HG03066 (cell line): Measurements from ENCODE around the gene PPP4R4.
"Not testable (repeated sequence)": the region's sequence is repeated elsewhere in the genome, so short reads cannot be mapped to it uniquely, and the experiment has no call there.

Experiments
- ATAC-seq: cut with Tn5 transposase; IDR thresholded peaks from one replicate; pipeline ENCODE4 v1.9.1; 2021; ENCODE audit warnings: low read depth; ENCODE audit not compliant: unreplicated experiment

The PPP4R4 gene

DNA sequence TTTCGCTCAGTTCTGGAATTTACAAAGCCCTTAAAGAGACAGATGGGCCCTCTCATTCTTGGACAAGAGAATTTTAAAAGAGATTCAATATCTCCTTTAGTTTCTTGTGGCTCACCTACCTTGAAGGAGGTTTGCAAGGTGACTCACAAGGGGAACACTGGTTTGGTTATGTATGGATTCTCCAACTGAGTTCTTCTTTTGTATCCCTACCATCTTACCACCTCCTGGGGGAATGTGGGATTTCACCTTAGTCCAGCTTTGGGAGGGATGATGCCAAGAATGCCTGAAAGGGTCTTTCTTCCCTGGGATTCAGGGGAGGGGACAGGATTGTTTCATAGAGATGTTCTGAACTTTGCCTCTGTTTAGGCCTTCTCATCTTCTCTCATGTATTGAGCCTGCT is 3.7 kb downstream of the PPP4R4 start:
- ATAC-seq, result no peak

DNA sequence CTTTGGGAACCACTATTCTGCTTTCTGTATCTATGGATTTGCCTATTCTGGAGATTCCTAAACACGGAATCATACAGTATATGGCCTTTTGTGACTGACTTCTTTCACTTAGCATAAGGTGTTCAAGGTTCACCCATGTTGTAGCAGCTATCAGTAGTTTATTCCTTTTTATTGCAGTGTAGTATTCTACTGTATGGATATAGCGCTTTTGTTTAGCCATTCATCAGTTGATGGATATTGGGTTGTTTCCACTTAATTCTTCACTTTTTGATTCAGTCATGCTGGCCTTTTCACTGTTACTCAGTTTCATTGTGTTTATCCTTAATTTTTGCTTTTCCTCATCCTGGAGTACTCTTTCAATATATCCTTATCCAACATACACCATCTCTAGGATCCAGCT is 5.1 kb downstream of the PPP4R4 start:
- ATAC-seq, result no peak

DNA sequence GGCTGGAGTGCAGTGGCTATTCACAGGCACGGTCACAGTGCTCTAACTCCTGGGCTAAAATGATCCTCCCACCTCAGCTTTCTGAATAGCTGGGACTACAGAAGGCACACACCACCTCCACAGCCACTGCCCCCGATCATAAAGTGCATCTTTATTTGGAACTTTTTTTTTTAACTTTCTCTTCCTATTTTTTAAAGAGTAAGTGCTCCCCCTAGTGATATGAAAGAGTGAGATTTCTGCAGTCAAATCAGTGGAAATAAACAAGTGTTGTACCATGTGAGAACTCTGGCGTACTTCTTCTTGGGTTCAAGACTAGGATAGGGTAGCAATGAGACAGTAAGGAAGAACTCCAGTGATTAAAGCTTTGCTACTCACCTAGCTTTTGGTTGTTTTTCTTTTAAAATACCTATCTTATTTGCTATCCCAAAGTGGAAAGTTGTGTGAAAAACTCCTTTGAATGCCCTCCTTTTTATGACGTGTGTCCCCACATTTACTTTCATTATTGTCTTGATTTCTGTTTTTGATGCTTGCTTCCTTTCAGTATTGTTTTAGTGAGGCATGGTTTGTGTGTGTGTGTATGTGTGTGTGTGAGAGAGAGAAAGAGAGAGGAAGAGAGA is 6.6 kb downstream of the PPP4R4 start:
- no peak for ATAC-seq

DNA sequence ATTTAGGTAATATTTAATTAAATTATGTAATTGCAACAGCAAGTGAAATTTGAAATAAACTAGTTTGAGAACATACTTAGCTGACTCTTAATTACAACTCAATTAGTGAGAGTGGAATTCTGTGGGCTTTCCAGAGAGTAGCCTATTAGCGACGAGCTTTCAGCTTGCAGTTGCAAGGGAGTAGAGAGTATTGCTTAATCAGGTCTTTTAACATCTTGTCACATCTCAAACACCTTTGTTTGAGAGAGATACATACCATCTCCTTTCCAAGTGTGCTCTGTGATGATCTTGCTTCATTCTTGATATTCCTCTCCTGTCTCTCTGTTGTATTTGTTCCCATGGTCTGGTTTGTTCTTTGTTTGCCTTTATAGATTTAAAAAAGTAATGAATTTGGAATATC is 7.7 kb downstream of the PPP4R4 start:
- ATAC-seq, result no peak

DNA sequence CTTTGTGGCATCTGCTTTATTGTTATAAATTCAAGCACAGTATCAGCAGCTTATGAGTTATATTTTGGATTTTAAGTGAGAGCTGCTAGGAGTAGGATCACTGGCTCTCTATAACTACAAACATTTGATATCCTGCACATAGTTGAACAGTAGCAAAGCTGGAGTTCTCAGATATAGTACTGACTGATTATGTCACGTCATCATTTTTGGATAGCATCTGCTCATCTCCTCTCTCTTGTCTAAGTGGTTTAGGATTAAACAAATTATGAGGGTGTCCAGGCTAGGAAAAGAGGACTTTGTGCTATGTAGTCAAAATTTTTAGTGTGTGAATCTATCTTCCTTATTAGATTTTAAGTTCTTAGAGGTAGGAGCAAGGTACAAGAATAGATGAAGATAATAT is 18.4 kb downstream of the PPP4R4 start:
- ATAC-seq, result no peak

DNA sequence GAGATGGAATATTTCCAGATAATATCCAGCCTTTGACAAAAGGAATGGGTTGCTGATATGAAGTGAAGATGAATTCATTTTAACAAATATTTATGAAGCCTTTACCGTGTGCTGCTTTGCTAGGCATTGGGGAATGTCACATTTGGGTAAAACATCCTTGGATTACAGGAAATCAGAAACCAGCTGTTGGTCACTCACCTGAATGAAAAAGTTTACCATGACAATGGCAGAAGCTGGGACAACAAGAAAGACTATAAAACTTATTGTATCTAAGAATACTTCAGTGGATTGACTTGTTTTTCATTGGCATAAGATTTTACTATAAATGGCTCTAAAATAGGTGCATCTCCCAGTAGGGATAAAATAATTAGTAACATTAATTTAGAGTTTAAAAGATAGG is 19.7 kb downstream of the PPP4R4 start:
- no peak for ATAC-seq

DNA sequence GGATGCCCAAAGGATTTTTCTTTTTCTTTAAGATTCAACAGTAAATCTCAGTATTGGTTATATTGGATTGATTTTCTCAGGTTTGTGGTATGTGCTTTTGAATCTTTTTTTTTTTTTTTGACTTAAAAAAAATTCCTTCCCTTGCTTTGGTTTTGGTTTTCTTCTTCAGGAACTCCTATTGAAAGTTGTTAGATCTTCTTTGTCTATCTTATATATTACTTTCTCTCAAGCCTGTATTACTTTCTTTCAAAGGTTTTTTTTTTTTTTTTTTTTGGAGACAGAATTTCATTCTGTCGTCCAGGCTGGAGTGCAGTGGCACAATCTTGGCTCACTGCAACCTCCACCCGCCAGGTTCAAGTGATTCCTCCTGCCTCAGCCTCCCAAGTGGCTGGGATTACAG is 21.9 kb downstream of the PPP4R4 start:
- ATAC-seq, result no peak

DNA sequence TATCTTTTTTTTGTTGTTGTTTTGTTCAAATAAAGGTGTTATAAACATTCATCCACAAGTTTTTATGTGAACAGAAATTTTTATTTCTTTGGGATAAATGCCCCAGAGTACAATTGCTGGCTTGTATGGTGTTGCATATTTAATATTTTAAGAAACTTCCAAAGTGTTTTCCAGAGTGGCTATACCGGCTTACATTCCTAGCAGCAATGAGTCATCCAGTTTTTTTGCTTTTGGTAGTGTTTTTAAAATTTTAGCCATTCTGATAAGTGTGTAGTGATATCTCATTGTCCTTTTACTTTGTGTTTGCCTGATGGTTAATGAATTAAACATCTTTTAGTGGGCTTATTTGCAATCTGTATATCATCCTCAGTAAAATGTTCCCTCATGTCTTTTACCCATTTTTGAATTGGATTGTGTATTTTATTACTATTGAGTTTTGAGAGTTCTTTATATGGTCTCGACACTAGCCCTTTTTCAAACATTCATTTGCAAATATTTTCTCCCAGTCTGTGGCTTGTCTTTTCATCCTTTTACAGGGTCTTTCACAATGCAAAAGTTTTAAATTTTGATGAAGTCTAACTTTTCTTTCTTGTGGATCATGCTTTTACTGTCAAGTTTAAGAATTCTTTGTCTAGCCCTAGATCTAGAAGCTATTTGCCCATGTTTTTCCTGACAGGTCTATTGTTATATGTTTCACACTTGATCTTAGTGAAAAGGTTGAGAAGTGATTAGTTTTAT is 29.5 kb downstream of the PPP4R4 start:
- no peak for ATAC-seq

DNA sequence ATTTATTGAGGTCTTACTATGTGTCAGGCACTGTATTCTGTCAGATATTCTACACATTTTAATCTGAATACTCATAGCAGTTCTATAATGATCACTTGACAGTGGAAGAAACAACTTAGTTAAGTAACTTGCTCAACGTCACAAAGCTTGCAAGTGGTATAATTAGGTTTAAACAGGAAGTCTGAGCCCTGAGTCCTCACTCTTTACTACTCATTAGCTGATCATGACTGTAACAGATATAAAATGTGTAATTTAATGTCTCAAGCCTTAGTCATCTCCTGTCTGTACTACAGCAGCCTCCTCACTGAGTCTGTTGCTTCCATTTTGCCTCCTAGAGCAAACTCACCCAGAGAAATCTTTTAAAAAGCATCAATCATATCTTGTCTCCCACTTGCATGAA is 38.9 kb downstream of the PPP4R4 start:
- no peak for ATAC-seq

DNA sequence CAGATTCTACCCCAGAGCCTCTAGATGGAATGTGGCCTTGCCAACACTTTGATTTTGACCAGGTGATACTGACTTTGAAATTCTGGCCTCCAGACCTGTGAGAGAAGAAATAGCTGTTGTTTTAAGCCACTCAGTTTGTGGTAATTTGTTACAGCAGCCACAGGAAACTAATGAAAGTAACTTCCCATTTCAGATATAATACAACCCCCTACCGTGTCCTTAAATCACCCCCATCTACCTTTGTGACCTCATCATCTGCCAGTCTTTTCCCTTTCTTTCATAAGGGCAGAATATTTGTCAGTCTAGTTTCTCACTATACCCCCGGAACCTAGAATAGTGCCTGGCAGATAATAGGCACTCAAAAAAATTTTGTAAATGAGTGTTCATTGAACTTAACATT is 39.6 kb downstream of the PPP4R4 start:
- no peak for ATAC-seq

DNA sequence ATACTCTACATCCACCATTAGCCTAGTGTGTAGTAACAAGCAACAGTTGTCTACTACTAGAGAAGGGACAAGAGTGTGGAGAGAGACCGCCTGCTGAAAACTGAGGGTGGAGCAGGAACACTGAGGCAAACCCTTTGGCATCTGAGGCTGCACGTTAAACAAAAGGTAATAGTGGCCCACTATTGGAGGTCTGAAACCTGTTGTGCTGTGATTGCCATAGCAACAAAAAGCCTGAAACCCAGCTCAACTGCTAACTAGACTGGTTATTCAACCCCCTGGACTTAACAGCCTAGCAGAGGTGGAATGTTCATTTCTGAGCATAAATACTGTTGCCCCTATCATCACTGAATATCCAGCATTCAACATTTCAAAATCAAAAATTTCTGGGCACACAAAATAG is 43.0 kb downstream of the PPP4R4 start:
- ATAC-seq, result no peak

DNA sequence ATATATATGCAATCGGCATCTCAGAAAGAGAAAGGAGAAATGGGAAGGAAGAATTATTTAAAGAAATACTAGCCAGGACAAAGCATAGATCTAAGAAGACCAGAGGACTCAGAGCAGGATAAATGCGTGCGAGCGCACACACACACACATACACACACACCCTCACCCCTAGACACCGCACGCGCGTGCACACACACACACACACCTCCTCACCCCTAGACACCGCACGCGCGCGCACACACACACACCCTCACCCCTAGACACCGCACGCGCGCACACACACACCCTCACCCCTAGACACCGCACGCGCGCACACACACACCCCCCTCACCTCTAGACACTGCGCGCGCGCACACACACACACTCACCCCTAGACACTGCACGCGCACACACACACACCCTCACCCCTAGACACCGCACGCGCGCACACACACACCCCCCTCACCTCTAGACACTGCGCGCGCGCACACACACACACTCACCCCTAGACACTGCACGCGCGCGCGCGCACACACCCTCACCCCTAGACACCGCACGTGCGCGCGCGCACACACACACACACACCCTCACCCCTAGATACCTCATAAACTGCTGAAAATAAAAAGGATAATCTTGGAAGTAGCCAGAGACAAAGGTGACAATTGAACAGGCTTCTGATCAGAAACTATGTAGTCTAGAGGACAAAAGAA is 44.2 kb downstream of the PPP4R4 start:
- not testable (repeated sequence) for ATAC-seq

DNA sequence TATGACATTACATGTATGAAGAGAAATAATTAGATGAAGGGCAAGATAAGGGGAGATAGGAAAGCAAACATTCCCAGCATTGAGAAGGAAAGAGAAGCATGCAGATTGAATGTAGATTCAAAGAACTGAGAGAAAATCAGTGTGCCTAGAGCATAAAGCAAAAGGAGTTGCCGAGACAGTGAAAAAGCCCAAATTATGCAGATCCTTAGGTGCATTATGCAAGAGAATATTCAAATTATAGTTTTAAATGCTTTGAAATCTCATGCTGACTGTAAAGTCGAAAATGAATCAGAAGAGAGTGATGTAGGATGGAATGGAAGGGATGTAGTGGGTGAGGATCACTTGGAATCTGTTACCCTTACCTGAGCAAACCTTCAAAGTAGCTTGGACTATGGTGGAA is 49.9 kb downstream of the PPP4R4 start:
- ATAC-seq, result no peak

DNA sequence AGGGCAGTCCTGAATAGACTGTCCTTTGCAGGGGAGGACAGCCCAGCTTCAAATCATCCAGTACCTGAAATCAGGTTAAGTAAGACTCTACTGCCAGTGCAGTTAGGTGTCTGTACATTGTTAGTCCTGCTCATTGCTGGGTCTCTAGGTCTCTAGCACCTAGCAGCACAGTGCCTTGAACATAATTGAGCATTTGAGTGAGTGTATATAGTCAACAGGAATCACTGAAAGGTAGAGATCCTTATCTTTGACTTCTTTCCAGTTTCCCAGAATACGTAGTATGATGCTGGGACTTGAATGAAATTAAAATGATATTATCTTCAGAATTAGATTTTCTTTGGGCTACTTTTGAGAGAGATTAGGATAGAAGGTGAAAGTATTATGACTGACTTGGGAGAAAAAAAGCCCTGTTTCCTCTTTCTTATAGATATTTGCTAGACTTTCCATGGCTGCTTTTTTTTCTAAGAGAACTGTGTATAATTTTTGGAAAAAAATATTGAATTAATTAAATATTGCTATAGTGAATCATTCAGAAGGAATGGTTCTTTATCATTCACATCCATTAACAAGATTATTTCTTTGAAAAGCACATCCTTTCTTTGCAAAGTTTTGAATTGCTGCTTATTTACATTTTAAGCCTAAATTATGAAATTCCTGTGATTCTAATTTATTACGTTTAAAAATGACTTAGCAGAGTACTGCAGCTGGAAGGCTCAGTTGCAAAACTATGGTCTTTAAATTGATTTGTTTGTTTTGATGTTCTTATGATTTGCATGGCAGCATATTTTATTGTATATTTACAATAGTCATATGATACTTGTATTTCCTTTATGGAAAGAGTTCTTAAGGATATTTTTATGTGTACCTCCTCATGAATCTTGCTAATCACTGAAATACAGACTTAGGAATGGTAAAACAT is 51.6 kb downstream of the PPP4R4 start:
- no peak for ATAC-seq

DNA sequence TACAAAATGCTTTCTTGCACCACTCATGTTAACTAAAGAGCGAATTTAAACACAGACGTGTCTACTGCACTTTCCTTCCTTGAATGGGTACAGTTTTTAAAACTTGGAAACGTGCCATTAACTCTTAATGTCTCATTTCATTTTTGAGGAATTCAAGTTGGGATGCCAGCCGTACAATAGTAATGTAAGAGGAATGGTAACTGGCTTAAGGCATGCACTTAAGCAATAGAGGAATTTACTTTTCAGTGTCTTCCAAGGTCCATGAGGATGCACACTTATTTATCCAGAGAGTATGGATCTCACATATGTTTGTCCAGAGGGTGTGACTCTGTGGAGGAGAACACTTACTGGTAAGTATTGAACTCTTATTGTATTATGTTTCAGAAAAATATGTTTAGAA is 52.9 kb downstream of the PPP4R4 start:
- ATAC-seq, result no peak

DNA sequence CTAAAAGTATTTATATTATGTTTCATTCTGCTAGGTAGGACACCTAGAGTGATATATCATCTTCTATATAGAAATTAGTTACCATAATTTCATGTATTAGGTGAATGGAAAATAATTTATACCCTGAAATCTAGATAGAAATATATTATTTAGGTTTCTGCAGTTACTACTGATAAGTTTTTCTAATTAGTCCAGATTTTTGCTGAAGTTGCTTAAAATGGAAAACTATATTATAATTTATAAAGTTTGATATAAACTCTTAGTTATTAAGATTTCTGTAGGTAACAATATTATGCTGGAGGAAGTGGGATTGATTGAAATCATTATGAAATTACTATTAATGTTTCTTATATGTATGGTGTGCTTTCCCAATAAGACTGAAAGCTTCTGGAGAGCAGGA is 62.9 kb downstream of the PPP4R4 start:
- ATAC-seq, result no peak

DNA sequence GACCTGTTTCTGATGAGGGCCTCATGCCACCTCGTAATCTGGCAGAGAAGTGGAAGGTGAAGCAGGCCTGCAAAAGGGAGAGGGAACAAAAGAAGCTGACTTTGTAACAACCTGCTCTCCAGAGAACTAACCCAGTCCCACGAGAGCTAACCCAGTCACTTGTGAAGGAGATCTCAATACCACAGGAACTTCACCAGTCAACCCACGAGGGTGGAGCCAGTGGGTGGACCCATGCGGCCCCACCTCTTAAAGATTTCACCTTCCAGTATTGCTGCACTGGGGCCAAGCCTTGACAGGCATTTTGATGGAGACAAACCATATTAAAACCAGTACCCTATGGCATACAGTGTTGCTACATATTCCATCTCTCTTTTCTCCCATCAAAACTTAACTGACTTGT is 63.9 kb downstream of the PPP4R4 start:
- no peak for ATAC-seq

DNA sequence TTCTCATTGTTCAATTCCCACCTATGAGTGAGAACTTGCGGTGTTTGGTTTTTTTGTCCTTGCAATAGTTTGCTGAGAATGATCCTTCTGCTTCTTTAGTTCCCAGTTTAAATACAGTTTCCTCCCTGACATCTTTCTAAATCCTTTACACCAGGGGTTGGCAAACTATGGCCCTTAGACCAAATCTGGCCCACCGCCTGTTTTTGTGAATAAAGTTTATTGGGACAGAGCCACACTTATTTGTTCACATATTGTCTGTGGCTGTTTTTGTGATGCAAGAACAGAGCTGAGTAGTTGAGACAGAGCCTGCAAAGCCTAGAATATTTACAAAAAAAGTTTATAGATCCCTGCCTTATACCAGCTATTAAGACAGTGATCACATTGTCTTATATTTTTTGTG is 65.3 kb downstream of the PPP4R4 start:
- no peak for ATAC-seq

DNA sequence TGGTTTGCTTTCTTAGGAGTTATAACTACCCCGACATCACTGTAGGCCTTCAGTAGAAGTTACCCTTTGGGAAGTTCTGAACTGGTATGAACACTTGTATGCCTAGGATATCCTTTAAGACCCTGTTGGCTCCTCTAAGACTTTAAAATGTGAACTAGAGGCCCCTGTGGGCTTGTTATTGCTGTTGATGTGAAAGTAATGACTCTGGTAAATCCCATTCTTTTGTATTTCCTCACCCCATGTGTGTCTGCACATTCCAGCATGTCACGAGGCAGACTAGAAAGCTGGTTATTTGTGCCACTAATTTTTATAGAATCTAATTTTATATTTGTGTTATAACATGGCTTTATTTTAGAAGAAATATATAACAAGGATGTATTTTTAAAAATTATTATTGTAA is 70.1 kb downstream of the PPP4R4 start:
- no peak for ATAC-seq

DNA sequence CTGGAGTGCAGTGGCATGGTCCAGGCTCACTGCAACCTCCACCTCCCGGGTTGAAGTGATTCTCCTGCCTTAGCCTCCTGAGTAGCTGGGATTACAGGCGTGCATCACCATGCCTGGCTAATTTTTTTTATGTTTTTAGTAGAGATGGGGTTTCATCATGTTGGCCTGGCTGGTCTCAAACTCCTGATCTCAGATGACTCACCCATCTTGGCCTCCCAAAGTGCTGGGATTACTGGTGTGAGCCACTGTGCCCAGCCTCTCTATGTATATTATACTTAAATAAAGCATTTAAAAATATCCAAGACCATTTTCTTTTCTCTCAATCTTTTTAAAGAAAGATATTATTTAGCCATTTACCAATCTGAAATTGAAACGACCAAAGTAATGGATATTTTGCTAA is 90.1 kb downstream of the PPP4R4 start:
- ATAC-seq, result not testable (repeated sequence)

DNA sequence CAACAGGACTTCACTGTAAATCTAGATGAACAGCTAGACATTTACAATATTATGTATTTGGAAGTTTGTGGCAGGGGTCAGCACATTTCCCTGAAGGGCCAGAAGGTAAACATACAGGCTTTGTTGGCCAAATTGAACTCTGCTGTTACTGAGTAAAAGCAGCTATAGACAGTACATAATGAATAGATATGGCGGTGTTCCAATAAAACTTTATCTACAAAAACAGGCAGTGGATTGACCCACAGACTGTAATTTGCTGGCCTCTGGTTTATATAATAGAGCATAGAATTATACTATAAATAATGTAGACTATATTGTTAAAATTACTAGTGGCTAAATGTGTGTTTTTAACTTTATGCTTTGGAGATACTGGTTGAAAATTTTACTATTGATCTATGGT is 93.2 kb downstream of the PPP4R4 start:
- ATAC-seq, result no peak
